Activated T-cell treated with anti-CD3 and anti-CD28 coated beads for 24 hours (primary cell): ENCODE measurements around the gene CABP1.

Experiments used
- DNase-seq: peaks from one replicate; pipeline ENCODE4 v3.0.0-alpha.2; 2020; ENCODE audit warnings: low read depth

CABP1 gene

GRCh38 chr12:120631097-120631496 is 9.3 kb upstream of the CABP1 start:
- DNase-seq = no peak

GRCh38 chr12:120640861-120641833 is 721 bp downstream of the CABP1 start:
- DNase-seq = peak; percentile 28

GRCh38 chr12:120642121-120642520 is 1.7 kb downstream of the CABP1 start:
- DNase-seq = no peak

GRCh38 chr12:120642826-120643225 is 2.4 kb downstream of the CABP1 start:
- no peak for DNase-seq

- DNase-seq = no peak
These were observed 3.1 kb downstream of the CABP1 start for GRCh38 chr12:120643574-120643973.

GRCh38 chr12:120646044-120646443 is 5.6 kb downstream of the CABP1 start:
- DNase-seq = no peak

GRCh38 chr12:120647375-120647755 is 6.9 kb downstream of the CABP1 start:
- no peak for DNase-seq

GRCh38 chr12:120649442-120650232 is 9.2 kb downstream of the CABP1 start:
- no peak for DNase-seq

GRCh38 chr12:120650233-120650690 is 9.8 kb downstream of the CABP1 start:
- no peak for DNase-seq

GRCh38 chr12:120651821-120652220 is 11.4 kb downstream of the CABP1 start:
- DNase-seq = no peak

- DNase-seq = no peak
These were observed 12.4 kb downstream of the CABP1 start for GRCh38 chr12:120652656-120653435.

- no peak for DNase-seq
These were observed 13.2 kb downstream of the CABP1 start for GRCh38 chr12:120653611-120654010.

- DNase-seq = no peak
These were observed 14.2 kb downstream of the CABP1 start for GRCh38 chr12:120654656-120655055.

GRCh38 chr12:120656008-120656407 is 15.6 kb downstream of the CABP1 start:
- no peak for DNase-seq

- DNase-seq = no peak
These were observed 18.1 kb downstream of the CABP1 start for GRCh38 chr12:120658286-120659150.

- DNase-seq = no peak
These were observed 18.7 kb downstream of the CABP1 start for GRCh38 chr12:120659151-120659525.

GRCh38 chr12:120661432-120661831 is 21.0 kb downstream of the CABP1 start:
- no peak for DNase-seq

GRCh38 chr12:120662879-120663278 is 22.5 kb downstream of the CABP1 start:
- no peak for DNase-seq

GRCh38 chr12:120663741-120664140 is 23.3 kb downstream of the CABP1 start:
- DNase-seq = no peak

GRCh38 chr12:120666571-120667390 is 26.4 kb downstream of the CABP1 start:
- no peak for DNase-seq
